GM12891 (cell line): ENCODE measurements around the gene RCC2.

Source experiments
- POLR2A ChIP-seq: IDR thresholded peaks from 2 replicates; pipeline ENCODE4 v1.6.1; 2011; ENCODE audit warnings: low read depth, low read length, control low read depth
- SPI1 ChIP-seq: IDR thresholded peaks from 2 replicates; pipeline ENCODE4 v1.6.1; 2011; ENCODE audit warnings: low read depth, low read length, control low read depth
- TAF1 ChIP-seq: IDR thresholded peaks from 2 replicates; pipeline ENCODE4 v1.6.1; 2011; ENCODE audit warnings: low read depth, low read length, control low read depth

DNA sequence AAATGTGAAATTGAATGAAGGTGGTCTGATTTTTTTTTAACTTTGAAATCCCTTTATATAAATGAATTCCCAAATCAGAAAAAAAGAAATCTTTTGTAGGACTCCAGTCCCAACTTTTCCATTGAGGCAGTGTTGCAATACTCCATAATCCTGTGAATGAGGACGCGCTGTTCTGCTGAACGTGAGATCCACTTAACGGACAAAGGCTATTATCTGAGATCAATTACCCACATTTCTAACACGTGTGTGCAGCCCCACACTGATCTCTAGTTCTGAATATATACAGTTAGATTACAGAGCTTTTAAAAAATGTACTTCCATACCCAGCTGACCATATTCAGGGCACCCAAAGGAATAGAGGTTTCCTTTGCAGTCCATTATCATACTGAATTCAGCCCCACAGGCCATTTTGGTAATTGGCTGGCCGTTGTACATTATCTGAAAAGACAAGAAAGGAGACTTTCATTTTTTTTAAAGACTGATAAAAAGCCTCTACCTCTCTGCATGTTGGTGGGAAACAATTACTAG is 19.0 kb downstream of the RCC2 start:
- no peak for TF ChIP-seq SPI1
- TF ChIP-seq POLR2A: no peak
- TF ChIP-seq TAF1: no peak
